ENCODE data around the gene CRELD2. TPM values are rescaled to one million over a fixed set of nuclear protein-coding genes. Genes with fewer than 3 reads are reported as not detected.

The CRELD2 gene
- polyA plus RNA-seq, 4 donors, result 25.4 to 38.3 (median 29.0) TPM

- DNase-seq (ENCODE audit: low read depth in 4 of 4, low spot score in 3 of 4), result no peak
Observed at GRCh38 chr22:49928555-49929210, 10.2 kb downstream of the CRELD2 start.

- DNase-seq (ENCODE audit: low read depth in 4 of 4, low spot score in 3 of 4), result no peak
Observed at GRCh38 chr22:49929211-49929979, 11.0 kb downstream of the CRELD2 start.

DNA sequence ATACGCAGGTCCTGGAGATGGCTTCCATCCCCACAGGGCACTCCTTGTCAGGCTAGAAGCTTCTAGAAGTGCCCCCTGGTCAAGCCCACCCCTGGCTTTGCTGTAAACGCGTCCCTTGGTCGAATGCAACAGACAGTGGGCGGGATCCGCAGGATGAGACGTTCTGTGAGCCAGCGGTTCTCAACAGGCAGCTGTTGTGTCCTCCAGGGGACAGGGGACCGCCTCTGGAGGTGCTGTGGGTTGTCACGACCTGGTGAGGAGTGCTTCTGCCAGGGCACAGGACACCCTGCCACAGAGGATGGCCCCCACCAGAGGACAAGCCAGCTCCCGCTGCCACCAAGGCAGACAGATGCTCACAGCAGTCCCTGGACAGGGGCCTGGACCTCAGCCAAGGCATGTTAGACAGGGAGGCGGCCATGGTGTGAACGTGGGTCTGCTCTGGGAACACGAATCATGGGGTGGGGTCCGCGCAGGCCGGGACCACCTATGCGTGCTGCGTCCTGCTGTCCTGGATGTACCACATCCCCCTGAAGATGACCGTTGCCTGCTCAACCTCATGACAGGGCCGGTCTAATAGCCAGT lies 11.7 kb downstream of the CRELD2 start:
- no peak for DNase-seq (ENCODE audit: low read depth in 4 of 4, low spot score in 3 of 4)

DNA sequence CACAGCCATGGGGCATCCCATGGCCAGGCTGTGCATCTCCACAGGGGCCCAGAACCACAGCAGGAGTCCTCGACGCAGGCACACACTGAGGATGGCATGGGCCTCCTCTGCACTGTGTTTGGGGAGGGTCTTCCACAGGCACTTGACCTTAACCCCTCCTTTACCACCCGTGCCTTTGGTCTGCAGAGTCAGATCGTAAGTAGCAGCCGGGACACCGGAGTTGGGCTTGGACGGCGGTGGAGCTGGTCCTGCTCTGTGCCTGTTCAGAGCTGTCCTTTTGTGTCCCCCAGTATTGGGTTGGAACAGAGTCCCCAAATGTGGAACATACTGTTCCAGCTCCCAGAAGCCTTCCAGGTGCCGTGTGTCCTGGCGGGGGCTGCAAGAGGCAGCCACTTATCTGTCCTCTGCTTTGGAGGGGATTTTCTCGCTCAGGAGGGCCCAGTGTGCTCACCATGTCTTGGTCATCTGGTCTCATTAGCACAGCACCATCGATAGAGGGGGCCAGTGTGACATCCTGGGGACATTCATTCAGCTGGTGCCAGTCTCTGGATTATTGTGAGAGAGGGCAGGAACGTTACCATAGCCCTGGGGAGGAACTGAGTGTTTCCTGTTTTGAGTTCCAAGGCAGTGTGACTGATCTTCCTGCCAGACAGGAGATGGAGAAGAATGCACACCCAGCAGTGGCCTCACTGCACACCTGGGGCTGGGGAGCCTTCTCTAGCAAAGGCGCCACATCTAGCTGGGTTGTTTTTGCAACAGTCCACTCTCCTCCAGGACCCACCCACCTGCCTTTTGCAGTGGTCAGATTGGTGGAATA lies 12.4 kb downstream of the CRELD2 start:
- no peak for DNase-seq (ENCODE audit: low read depth in 4 of 4, low spot score in 3 of 4)

- DNase-seq (ENCODE audit: low read depth in 4 of 4, low spot score in 3 of 4), result no peak
Observed at GRCh38 chr22:49933236-49934159, 15.1 kb downstream of the CRELD2 start.

DNA sequence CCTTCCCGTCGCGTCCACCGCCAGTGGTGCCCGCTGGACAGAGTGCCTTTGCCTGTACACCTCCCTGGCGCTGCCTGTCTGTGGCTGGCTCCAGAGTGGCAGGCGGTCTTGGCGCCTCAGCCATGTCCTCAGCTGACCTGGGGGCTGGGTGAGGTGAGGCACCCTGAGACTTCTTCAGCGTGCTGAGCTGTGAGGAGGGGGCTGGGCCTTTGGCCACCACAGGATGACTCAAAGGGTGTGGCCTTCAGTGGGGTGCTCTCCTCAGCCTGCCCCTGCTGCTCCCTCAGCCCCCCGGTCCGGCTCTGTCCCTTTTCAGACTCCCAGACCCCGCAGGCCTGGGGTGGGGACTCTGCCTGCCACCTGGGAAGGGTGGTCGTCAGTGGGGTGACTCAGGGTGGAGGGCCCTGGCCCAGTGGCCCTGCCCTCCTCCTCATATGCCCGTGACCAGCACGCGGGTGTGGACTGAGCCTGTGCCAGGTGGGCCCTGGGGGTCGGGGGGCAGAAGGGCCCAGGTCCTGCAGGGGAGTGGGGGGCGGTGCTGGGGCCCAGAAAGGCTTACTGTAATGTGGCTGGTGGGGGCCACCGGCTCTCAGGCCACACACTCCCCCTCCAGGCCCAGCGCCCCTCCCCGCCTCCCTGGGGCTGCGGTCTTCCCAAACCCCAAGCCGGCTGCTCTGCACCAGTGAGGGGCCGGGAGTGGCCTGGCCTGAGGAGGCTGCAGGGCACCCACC lies 15.9 kb downstream of the CRELD2 start:
- no peak for DNase-seq (ENCODE audit: low read depth in 4 of 4, low spot score in 3 of 4)

- DNase-seq (ENCODE audit: low read depth in 4 of 4, low spot score in 3 of 4), result no peak
Observed at GRCh38 chr22:49934891-49935557, 16.6 kb downstream of the CRELD2 start.

GRCh38 chr22:49935561-49935960 lies 17.1 kb downstream of the CRELD2 start:
- no peak for DNase-seq (ENCODE audit: low read depth in 4 of 4, low spot score in 3 of 4)

DNA sequence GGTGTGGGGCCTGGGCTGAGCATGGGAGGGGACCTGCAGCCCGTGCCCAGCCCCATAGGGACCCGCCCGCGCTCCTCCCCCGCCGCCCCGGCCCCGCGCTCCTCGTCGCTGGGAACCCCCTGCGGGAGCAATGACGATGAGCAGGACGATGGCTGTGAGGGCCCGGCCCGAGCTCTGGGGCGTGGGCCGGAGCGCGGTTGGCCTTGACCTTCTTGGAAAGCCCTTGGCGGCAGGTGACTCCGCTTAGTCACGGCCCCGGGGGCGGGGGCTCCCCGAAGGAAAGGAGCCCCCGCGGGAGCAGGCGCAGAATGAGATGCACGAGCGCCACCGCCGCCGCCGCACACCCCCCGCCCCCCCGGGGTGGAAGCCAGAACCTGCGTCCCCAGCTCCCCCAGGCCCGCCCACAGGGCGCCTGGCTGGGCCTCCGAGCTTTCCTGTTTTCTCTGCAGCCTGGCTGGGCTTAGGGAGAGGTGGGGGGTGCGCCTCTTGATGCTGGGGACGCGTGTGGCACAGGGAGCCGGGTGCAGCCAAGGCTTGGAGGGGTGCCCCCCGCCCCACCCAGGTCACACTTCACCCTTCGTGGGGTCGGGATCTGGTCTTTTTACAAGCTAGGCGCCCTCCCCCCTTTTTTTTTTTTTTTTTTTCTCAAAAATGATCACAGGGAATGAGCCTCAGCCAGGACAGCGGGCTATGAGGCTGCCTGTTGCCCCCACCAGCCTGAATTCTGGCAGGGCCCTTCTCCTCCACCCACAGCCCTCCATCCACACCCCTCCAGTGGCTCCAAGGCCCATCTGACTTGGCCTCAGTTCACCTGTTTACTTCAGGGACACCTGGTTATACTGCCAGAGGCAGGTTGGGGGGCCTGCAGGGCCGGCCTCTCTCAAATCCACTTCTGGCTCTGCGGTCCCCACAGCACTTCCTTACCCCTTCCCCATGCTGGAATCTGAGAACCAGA lies 17.9 kb downstream of the CRELD2 start:
- DNase-seq (ENCODE audit: low read depth in 4 of 4, low spot score in 3 of 4), result no peak

- no peak for DNase-seq (ENCODE audit: low read depth in 4 of 4, low spot score in 3 of 4)
Observed at GRCh38 chr22:49936973-49937757, 18.7 kb downstream of the CRELD2 start.

DNA sequence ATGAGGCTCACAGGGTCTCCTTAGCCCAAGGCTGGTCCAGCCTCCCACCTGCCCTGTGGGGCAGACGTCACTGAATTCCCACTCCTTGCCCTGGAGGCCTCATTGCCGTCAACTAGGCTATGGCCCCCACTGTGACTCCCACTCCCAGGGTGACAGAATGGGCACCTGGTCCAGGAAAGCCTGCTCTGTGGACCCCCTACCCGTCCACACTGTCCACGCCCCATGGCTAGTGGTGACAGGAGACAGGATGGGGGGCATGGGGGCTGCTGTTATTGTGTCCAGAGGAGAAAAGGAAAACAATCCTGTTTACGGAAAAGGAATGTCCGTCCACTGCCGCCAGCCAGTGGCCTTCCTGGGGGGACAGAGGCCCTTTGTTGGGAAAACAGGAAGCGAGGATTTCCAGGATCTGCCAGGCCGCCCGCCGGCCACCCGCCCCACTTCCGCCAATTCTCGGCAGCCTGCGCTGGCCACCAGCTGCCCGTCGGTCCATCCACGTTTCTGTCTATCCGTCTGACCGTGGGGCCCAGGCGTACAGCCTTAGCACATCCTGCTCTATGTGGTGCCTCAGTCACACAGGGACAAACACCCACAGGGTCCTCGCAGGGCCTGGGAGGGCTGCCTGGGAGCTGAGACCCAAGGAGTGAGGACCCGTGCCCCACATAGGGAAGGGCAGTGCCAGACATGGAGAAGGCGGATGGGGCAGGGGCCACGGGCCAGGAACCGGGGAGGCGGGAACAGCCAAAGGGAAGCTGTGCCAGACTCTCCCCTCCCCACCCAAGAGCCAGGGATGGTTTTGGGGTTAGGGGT lies 19.5 kb downstream of the CRELD2 start:
- no peak for DNase-seq (ENCODE audit: low read depth in 4 of 4, low spot score in 3 of 4)

DNA sequence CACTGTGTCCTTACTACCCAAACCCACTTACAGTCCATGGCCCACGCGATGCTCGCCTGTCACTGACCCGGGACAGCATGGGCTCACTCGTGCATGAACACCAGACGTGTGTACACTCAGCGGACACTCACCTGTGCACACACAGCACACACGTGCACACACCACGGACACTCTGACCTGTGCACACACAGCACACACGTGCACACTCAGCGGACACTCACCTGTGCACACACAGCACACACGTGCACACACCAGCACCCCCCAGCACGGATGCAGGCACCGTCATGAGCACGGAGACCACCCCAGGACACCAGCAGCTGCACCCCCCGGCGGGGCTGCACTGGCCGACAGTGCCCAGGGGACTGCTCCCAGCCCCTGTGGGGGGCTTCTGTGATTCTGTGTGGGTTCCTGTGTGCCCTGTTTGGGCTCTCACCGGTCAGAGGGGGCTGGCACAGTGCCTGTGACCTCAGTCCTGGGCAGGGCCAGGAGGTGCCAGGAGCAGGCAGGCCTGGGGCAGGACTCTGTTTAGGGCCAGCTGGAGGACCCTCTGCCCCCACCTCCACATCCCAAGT lies 20.2 kb downstream of the CRELD2 start:
- DNase-seq (ENCODE audit: low read depth in 4 of 4, low spot score in 3 of 4), result no peak

GRCh38 chr22:49941507-49942316 lies 23.3 kb downstream of the CRELD2 start:
- DNase-seq (ENCODE audit: low read depth in 4 of 4, low spot score in 3 of 4), result no peak

DNA sequence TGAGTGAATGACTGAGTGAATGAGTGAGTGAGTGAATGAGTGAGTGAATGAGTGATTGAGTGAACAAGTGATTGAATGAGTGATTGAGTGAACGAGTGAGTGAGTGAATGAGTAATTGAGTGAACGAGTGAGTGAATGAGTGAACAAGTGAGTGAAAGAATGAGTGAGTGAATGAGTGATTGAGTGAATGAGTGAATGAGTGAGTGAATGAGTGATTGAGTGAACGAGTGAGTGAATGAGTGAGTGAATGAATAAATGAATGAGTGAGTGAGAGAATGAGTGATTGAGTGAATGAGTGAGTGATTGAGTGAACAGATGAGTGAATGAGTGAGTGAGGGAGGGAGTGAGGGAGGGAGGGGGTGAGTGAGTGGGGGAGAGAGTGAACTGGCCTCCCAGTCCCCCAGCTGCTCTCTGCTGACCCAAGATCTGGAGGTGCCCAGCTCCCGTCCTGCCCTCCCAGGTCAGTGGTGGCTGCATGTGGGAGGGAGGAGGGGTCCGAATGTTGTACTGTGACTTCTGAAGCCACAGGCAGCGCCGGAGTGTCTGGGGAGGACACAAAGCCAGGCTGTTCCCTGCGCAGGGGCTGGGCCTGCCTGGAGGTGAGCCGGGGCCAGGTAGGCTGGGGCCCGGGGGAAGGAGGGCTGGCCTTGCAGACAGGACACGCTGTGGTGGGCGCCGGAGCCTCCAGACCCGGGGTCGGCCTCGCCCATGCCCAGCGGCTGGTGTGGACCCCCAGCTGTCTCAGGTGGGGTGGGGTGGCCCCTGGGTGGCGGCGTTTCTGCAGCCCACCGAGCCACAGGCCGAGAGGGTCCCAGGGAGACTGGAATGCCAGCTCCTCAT lies 24.4 kb downstream of the CRELD2 start:
- no peak for DNase-seq (ENCODE audit: low read depth in 4 of 4, low spot score in 3 of 4)
